ENCODE measurements around the gene AK1.

Gene AK1

DNA sequence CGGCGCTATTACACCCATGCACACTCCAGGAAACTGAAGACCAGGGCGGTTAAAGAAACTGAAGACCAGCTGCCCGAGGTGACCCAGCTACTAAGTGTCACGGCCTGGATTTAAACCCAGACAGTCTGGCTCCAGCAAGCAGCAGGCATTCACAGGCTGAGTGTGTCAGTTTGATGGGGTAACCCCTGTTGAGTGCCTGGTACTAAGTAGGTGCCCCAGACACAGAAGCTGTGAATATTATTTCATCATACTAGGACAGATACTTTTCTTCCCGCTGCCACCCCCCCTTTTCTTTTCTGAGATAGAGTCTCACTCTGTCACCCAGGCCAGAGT is 30.3 kb downstream of the AK1 start:
- TF ChIP-seq, protein P1, sequence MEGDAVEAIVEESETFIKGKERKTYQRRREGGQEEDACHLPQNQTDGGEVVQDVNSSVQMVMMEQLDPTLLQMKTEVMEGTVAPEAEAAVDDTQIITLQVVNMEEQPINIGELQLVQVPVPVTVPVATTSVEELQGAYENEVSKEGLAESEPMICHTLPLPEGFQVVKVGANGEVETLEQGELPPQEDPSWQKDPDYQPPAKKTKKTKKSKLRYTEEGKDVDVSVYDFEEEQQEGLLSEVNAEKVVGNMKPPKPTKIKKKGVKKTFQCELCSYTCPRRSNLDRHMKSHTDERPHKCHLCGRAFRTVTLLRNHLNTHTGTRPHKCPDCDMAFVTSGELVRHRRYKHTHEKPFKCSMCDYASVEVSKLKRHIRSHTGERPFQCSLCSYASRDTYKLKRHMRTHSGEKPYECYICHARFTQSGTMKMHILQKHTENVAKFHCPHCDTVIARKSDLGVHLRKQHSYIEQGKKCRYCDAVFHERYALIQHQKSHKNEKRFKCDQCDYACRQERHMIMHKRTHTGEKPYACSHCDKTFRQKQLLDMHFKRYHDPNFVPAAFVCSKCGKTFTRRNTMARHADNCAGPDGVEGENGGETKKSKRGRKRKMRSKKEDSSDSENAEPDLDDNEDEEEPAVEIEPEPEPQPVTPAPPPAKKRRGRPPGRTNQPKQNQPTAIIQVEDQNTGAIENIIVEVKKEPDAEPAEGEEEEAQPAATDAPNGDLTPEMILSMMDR (IDR thresholded peaks at IDR 0.05) = no peak

DNA sequence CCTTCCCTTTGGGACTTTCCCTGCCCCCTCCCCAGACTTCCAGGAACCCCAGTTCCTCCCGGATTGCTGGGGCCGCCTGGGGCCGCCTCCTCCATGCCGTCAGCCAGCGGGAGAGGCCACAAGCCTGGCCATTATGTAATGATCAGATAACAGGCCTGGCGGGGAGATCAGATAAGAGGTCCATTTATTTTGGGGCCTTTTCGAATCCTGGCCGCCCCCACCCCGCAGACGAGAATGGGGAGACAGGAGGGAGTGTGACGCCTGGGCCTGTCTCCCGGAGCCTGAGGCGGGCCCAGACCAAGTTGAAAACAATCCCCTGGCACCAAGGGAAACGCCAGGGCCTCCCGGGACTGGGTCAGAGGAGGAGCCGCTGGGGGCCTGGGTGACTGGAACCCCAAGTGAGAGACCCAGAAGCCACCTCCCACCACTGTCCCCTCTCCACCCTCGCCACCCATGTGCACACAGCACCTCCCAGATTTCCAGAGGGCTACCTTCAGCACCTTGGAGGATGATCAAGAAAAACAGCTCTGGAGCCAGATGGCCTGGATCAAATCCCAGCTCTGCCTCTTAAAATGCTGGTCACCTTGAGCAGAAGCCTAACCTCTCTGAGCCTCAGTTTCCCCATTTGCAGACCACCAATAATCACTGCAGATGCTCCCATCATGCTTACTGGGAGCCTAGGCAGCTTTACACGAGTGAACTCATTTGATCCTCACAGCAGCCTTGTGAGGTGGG is 30.9 kb downstream of the AK1 start:
- TF ChIP-seq, protein P1 (IDR thresholded peaks at IDR 0.05) = no peak

DNA sequence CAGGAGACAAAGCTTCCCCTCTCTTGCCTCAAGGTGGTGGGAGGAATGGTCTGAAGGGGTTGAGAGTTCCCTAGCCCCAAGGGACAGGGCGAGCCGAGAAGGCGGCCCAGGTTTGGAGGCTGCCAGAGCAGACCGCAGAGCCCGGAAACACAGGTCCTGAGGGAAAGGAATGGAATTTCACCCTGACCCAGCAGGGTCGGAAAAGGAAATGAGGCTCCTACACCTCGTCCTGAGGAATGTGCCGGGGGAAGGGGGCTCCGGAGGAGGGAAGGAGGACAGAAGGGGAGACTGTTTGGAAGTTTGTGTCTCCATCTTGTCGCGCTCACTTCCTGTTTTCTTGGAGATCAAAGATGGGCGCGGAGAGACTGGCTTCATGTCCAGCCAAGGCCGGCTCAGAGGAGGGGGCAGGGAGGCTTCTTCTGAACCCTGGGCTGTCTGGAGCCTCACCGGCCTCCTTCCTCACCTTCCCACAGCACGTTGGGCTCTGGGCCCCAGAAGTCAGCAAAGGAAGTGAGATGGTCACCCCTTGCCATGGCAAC is 32.6 kb downstream of the AK1 start:
- TF ChIP-seq, protein P1 (IDR thresholded peaks at IDR 0.05) = no peak

- TF ChIP-seq, protein P1 (IDR thresholded peaks at IDR 0.05) = no peak
Measured at GRCh38 chr9:127841087-127841835, 36.2 kb downstream of the AK1 start.

- TF ChIP-seq, protein P1 (IDR thresholded peaks at IDR 0.05) = no peak
Measured at GRCh38 chr9:127838375-127839078, 38.9 kb downstream of the AK1 start.

GRCh38 chr9:127837346-127837745 is 40.1 kb downstream of the AK1 start:
- TF ChIP-seq, protein P1 (IDR thresholded peaks at IDR 0.05) = no peak

GRCh38 chr9:127835991-127836516 is 41.4 kb downstream of the AK1 start:
- TF ChIP-seq, protein P1 (IDR thresholded peaks at IDR 0.05) = no peak

Data from LNCAP (cell line).